HCT116 (cell line): ENCODE results near the gene CERS4. TPM values are rescaled to one million over a fixed set of nuclear protein-coding genes. Genes with fewer than 3 reads are reported as not detected.

ENCODE experiments used
- ATAC-seq: fragments of 200-7000 bp; cut with Tn5 transposase; 2 replicates; pipeline ENCODE4 v1.9.1; 2020; ENCODE audit warnings: mild to moderate bottlenecking, moderate library complexity
- BruUV-seq: library from RNA; stranded (reverse); fragments of 400-500 nt; replicated peaks from 2 replicates; lab custom pipeline; 2021; lab: Mats Ljungman, UMichigan
- CTCF ChIA-PET: fragments of 300-600 bp; sonication (Branson Sonifier 250); formaldehyde crosslinking; loops from one replicate; lab custom pipeline; 2021; ENCODE audit warnings: antibody characterized with exemption; lab: Charles Lee
- POLR2A ChIA-PET: fragments of 300-600, 350-600 bp; sonication (Branson Sonifier 250); formaldehyde crosslinking; loops from one replicate; lab custom pipeline; 2021; ENCODE audit warnings: antibody characterized with exemption; lab: Charles Lee
- RAD21 ChIA-PET, 2 experiments: fragments of 300-600 bp; sonication (Branson Sonifier 250); formaldehyde crosslinking; loops; one replicate each; lab custom pipeline; 2023; ENCODE audit warnings: low total read pairs in 2 of 2; ENCODE audit not compliant: uncharacterized antibody in 2 of 2, unreplicated experiment in 2 of 2, low non-redundant PET in 1 of 2; lab: Charles Lee
- DNase-seq: peaks from one replicate; pipeline ENCODE4 v3.0.0-alpha.2; 2010; ENCODE audit warnings: low read depth, low spot score
- H2AFZ ChIP-seq: fragments of 200-600 bp; shearing (Covaris generic), sonication (generic); 2 replicates; pipeline ENCODE4 v1.6.1; 2017; ENCODE audit warnings: low read depth, mixed run types, mixed read lengths, antibody characterized with exemption, low read length; ENCODE audit not compliant: poor library complexity, severe bottlenecking
- H3K27ac ChIP-seq: 2 replicates; pipeline ENCODE4 v1.5.1; 2012; ENCODE audit warnings: low read depth, low read length
- H3K27me3 ChIP-seq: fragments of 200-600 bp; sonication (generic); 2 replicates; pipeline ENCODE4 v1.6.1; 2016; ENCODE audit warnings: mixed run types, low read length, mixed read lengths; ENCODE audit not compliant: insufficient read depth
- H3K36me3 ChIP-seq, 2 experiments: fragments of 200-500 bp in 1 of 2; fragments of 200-600 bp in 1 of 2; sonication (Bioruptor generic) in 1 of 2; sonication (generic) in 1 of 2; 2 replicates each; pipeline versions ENCODE4 v1.5.1 to v1.6.1; 2014 to 2016; ENCODE audit warnings: low read length in 2 of 2, inconsistent platforms in 1 of 2, mixed read lengths in 1 of 2, mixed run types in 1 of 2; ENCODE audit not compliant: insufficient read depth in 2 of 2, control insufficient read depth in 1 of 2
- H3K4me1 ChIP-seq, 2 experiments: fragments of 200-600 bp in 1 of 2; sonication (generic) in 1 of 2; 2 replicates each; pipeline versions ENCODE4 v1.5.1 to v1.6.1; 2012 to 2017; ENCODE audit warnings: low read length in 2 of 2, inconsistent platforms in 1 of 2, mild to moderate bottlenecking in 1 of 2, mixed read lengths in 1 of 2, mixed run types in 1 of 2, moderate library complexity in 1 of 2; ENCODE audit not compliant: insufficient read depth in 2 of 2, control insufficient read depth in 1 of 2
- H3K4me2 ChIP-seq: fragments of 200-600 bp; sonication (generic); 2 replicates; pipeline ENCODE4 v1.6.1; 2017; ENCODE audit warnings: mixed run types, low read length, mixed read lengths
- H3K4me3 ChIP-seq, 2 experiments: fragments of 200-600 bp in 1 of 2; sonication (generic) in 1 of 2; replicated peaks in 1 of 2; 2 replicates each; pipeline ENCODE4 v1.5.1; 2011 to 2016; ENCODE audit warnings: low read length in 2 of 2, control low read depth in 1 of 2, low read depth in 1 of 2, mild to moderate bottlenecking in 1 of 2, mixed read lengths in 1 of 2, mixed run types in 1 of 2
- H3K79me2 ChIP-seq: fragments of 200-600 bp; sonication (generic); 2 replicates; pipeline ENCODE4 v1.6.1; 2017; ENCODE audit warnings: mild to moderate bottlenecking, mixed run types, low read length, moderate library complexity, mixed read lengths; ENCODE audit not compliant: insufficient read depth
- H3K9ac ChIP-seq: fragments of 200-600 bp; sonication (generic); 2 replicates; pipeline ENCODE4 v1.6.1; 2016; ENCODE audit warnings: low read length, mixed read lengths
- H3K9me2 ChIP-seq: fragments of 200-600 bp; sonication (generic), shearing (Covaris generic); 2 replicates; pipeline ENCODE4 v1.6.1; 2017; ENCODE audit warnings: mixed run types, mild to moderate bottlenecking, moderate library complexity; ENCODE audit not compliant: insufficient read depth
- H3K9me3 ChIP-seq, 2 experiments: fragments of 200-500 bp in 1 of 2; fragments of 200-600 bp in 1 of 2; sonication (Bioruptor generic) in 1 of 2; sonication (generic) in 1 of 2; 2 replicates each; pipeline ENCODE4 v1.6.1; 2014 to 2017; ENCODE audit warnings: low read length in 2 of 2, mixed read lengths in 2 of 2, inconsistent platforms in 1 of 2, low read depth in 1 of 2, mild to moderate bottlenecking in 1 of 2, mixed run types in 1 of 2, moderate library complexity in 1 of 2; ENCODE audit not compliant: control insufficient read depth in 1 of 2, insufficient read depth in 1 of 2
- H4K20me1 ChIP-seq: fragments of 200-600 bp; sonication (generic), shearing (Covaris generic); 2 replicates; pipeline ENCODE4 v1.6.1; 2017; ENCODE audit warnings: mixed run types, mild to moderate bottlenecking, moderate library complexity; ENCODE audit not compliant: insufficient read depth
- CBX3 ChIP-seq: IDR thresholded peaks from 2 replicates; pipeline ENCODE4 v1.6.1; 2012; ENCODE audit warnings: low read depth
- CEBPB ChIP-seq: IDR thresholded peaks from 2 replicates; pipeline ENCODE4 v1.6.1; 2012; ENCODE audit warnings: low read depth
- CTCF ChIP-seq, 3 experiments: fragments of 200-600 bp in 1 of 3; sonication (generic) in 1 of 3; IDR thresholded peaks in 2 of 3; conservative IDR thresholded peaks in 1 of 3; 2 replicates each; pipeline ENCODE4 v1.5.1; 2012 to 2017; ENCODE audit warnings: low read depth in 2 of 3, low read length in 2 of 3, antibody characterized with exemption in 1 of 3, borderline replicate concordance in 1 of 3, control low read depth in 1 of 3, mild to moderate bottlenecking in 1 of 3, mixed read lengths in 1 of 3, mixed run types in 1 of 3, moderate library complexity in 1 of 3; ENCODE audit not compliant: insufficient read depth in 1 of 3
- EGR1 ChIP-seq: IDR thresholded peaks from 2 replicates; pipeline ENCODE4 v1.6.1; 2012; ENCODE audit warnings: low read depth
- EZH2 ChIP-seq: fragments of 200-600 bp; sonication (generic); IDR thresholded peaks from 2 replicates; pipeline ENCODE4 v1.6.1; 2017; ENCODE audit warnings: antibody characterized with exemption, mixed run types
- EZH2phosphoT487 ChIP-seq: fragments of 200-600 bp; IDR thresholded peaks from 2 replicates; pipeline ENCODE4 v1.6.1; 2018; ENCODE audit warnings: antibody characterized with exemption, borderline replicate concordance
- FOSL1 ChIP-seq: IDR thresholded peaks from 2 replicates; pipeline ENCODE4 v1.6.1; 2012; ENCODE audit warnings: low read depth
- POLR2A ChIP-seq: IDR thresholded peaks from 2 replicates; pipeline ENCODE4 v1.7.0; 2011; ENCODE audit warnings: borderline replicate concordance; ENCODE audit not compliant: insufficient read depth, insufficient read length; ENCODE audit errors: extremely low read depth
- RAD21 ChIP-seq: IDR thresholded peaks from 2 replicates; pipeline ENCODE4 v1.6.1; 2012; ENCODE audit warnings: low read depth, mild to moderate bottlenecking
- SIN3A ChIP-seq: IDR thresholded peaks from 2 replicates; pipeline ENCODE4 v1.6.1; 2012; ENCODE audit warnings: low read depth
- SP1 ChIP-seq: IDR thresholded peaks from 2 replicates; pipeline ENCODE4 v1.6.1; 2012; ENCODE audit warnings: low read depth
- SRF ChIP-seq: IDR thresholded peaks from 2 replicates; pipeline ENCODE4 v1.6.1; 2012; ENCODE audit warnings: low read depth
- TCF7L2 ChIP-seq: IDR thresholded peaks from 2 replicates; pipeline ENCODE4 v1.7.0; 2011; ENCODE audit warnings: borderline replicate concordance, inconsistent platforms; ENCODE audit not compliant: insufficient read depth, insufficient read length; ENCODE audit errors: extremely low read depth
- YY1 ChIP-seq: IDR thresholded peaks from 2 replicates; pipeline ENCODE4 v1.6.1; 2011; ENCODE audit warnings: low read length, low read depth, moderate library complexity, mild to moderate bottlenecking; ENCODE audit not compliant: insufficient replicate concordance; ENCODE audit errors: extremely low read depth
- ZBTB33 ChIP-seq: IDR thresholded peaks from 2 replicates; pipeline ENCODE4 v1.6.1; 2011; ENCODE audit warnings: mild to moderate bottlenecking, low read length, moderate library complexity; ENCODE audit not compliant: insufficient replicate concordance; ENCODE audit errors: extremely low read depth
- ZNF274 ChIP-seq: fragments of 200-500 bp; sonication (Bioruptor generic); IDR thresholded peaks from 2 replicates; pipeline ENCODE4 v1.6.1; 2014; ENCODE audit warnings: mild to moderate bottlenecking, low read depth, low read length, inconsistent platforms
- intact Hi-C: fragments of 100-400 bp; cut with micrococcal nuclease; formaldehyde crosslinking; loops from 2 replicates; pipeline ENCODE4 v1.10.0; 2022
- total RNA-seq: library from RNA; stranded (reverse); gene quantifications from one replicate; pipeline ENCODE4 v1.2.1, GENCODE V29; 2021; ENCODE audit not compliant: unreplicated experiment
- TF ChIP-seq, protein P1 (sequence below): IDR thresholded peaks from 2 replicates; pipeline ENCODE4 v1.6.1; 2012; ENCODE audit warnings: low read depth
- TF ChIP-seq, protein P2 (sequence below): IDR thresholded peaks from 2 replicates; pipeline ENCODE4 v1.6.1; 2012
- TF ChIP-seq, protein P3 (sequence below): IDR thresholded peaks from 2 replicates; pipeline ENCODE4 v1.6.1; 2012

The CERS4 gene
- total RNA-seq, 1 experiment from 2014 or later: 26.0 TPM

DNA sequence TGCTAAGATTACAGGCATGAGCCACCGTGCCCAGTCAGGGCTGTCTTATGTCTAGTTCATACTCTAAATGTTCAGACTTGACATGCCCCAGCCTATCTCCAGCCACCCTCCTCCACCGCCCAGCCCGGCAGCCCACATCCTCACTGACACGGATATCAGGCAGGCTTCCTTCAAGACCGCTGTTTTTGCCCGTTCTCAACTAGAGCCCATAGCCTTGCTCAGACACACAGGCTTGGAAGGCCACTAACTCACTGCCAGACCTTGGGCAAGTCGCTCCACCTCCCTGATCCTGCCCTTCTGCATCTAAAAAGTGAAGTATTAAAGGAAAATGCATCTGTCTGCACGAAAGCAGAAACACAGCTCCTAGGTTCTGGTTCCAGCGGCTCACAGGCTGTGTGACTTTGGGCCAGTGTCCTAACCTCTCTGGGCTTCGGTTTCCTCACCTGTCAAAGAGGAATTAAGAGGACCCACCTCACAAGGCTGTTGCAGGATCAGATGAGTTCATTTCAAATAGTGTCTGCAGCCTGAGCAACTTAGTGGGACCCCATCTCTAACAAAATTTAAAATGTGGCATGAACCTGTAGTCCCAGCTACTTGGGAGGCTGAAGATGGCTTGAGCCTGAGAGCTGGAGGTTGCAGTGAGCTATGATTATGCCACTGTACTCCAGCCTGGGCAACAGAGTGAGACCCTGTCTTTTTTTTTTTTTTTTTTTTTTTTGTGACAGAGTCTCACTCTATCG, 14.5 kb upstream of the CERS4 start:
- Histone ChIP-seq H3K9me2 (no peaks in the 10 kb centered on the region), H3K9ac (no peak overlapping the region), H3K4me1 (peaks cover 0 to 8% of the 10 kb centered on the region in 2 experiments; a peak in 2 of 4 replicates), H3K4me3 (no peak overlapping the region), H2AFZ (no peak overlapping the region), H3K27ac (no peak overlapping the region), H3K9me3 (no peaks in the 10 kb centered on the region), H4K20me1 (no peaks in the 10 kb centered on the region), H3K27me3 (no peaks in the 10 kb centered on the region), H3K4me2 (no peak overlapping the region), H3K36me3 (no peaks in the 10 kb centered on the region), H3K79me2 (no peaks in the 10 kb centered on the region)
- DNase-seq (no peak), ATAC-seq (no peak)
- ChIA-PET RAD21 (interaction anchor here in 1 of 2 experiments (0.7 kb wide), 1 partner anchor 46 kb away, joined by 3 read pairs; no protein-coding TSS in a partner anchor), CTCF (no interaction called here), POLR2A (no interaction called here)
- BruUV-seq: no TSS peak
- intact Hi-C loops: no loop called here
- TF ChIP-seq FOSL1 (no peak), CTCF (IDR thresholded peaks at IDR 0.05 in 2 of 3, conservative IDR thresholded peaks at IDR 0.05 in 1 of 3; ENCODE audit: borderline replicate concordance in 1 of 3, insufficient read depth in 1 of 3, low read depth in 2 of 3, low read length in 2 of 3) (no peak), ZNF274 (no peak), EZH2 (no peak), SP1 (no peak), SIN3A (no peak), POLR2A (no peak), RAD21 (no peak), EGR1 (no peak), TCF7L2 (no peak), YY1 (no peak), CBX3 (no peak), ZBTB33 (no peak), SRF (no peak), CEBPB (no peak), EZH2phosphoT487 (no peak)
- TF ChIP-seq, protein P1, sequence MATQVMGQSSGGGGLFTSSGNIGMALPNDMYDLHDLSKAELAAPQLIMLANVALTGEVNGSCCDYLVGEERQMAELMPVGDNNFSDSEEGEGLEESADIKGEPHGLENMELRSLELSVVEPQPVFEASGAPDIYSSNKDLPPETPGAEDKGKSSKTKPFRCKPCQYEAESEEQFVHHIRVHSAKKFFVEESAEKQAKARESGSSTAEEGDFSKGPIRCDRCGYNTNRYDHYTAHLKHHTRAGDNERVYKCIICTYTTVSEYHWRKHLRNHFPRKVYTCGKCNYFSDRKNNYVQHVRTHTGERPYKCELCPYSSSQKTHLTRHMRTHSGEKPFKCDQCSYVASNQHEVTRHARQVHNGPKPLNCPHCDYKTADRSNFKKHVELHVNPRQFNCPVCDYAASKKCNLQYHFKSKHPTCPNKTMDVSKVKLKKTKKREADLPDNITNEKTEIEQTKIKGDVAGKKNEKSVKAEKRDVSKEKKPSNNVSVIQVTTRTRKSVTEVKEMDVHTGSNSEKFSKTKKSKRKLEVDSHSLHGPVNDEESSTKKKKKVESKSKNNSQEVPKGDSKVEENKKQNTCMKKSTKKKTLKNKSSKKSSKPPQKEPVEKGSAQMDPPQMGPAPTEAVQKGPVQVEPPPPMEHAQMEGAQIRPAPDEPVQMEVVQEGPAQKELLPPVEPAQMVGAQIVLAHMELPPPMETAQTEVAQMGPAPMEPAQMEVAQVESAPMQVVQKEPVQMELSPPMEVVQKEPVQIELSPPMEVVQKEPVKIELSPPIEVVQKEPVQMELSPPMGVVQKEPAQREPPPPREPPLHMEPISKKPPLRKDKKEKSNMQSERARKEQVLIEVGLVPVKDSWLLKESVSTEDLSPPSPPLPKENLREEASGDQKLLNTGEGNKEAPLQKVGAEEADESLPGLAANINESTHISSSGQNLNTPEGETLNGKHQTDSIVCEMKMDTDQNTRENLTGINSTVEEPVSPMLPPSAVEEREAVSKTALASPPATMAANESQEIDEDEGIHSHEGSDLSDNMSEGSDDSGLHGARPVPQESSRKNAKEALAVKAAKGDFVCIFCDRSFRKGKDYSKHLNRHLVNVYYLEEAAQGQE: no peak
- TF ChIP-seq, protein P2, sequence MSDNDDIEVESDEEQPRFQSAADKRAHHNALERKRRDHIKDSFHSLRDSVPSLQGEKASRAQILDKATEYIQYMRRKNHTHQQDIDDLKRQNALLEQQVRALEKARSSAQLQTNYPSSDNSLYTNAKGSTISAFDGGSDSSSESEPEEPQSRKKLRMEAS: no peak
- TF ChIP-seq, protein P3, sequence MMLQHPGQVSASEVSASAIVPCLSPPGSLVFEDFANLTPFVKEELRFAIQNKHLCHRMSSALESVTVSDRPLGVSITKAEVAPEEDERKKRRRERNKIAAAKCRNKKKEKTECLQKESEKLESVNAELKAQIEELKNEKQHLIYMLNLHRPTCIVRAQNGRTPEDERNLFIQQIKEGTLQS: no peak
